ENCODE results near the gene LPCAT1. TPM values are rescaled to one million over a fixed set of nuclear protein-coding genes. Genes with fewer than 3 reads are reported as not detected.

Gene LPCAT1
- total and polyA plus RNA-seq, 10 of the 15 experiments (the other 5 are each of a cell fraction or from before 2014, with no cell fraction given): 2.3 to 109 (median 72.7) TPM

- Histone ChIP-seq H3K4me1 (ENCODE audit: control insufficient read depth, insufficient read depth, low read length) (no peaks in the 10 kb centered on the region), H3K9ac (ENCODE audit: control insufficient read depth, insufficient read depth, low read length) (no peak overlapping the region), H4K20me1 (ENCODE audit: control insufficient read depth, insufficient read depth) (no peaks in the 10 kb centered on the region), H3K9me3 (replicated peaks; ENCODE audit: control insufficient read depth, insufficient read depth, low read length) (no peaks in the 10 kb centered on the region), H3K36me3 (ENCODE audit: control insufficient read depth in 2 of 2, insufficient read depth in 2 of 2, low read length in 1 of 2) (no peaks in the 10 kb centered on the region), H3K4me3 (no peak overlapping the region), H2AFZ (ENCODE audit: control insufficient read depth, low read depth, low read length) (no peak overlapping the region), H3K27ac (ENCODE audit: control insufficient read depth, insufficient read depth) (no peak overlapping the region), H3K27me3 (replicated peaks in 1 of 2; ENCODE audit: control insufficient read depth in 2 of 2, insufficient read depth in 2 of 2, low read length in 1 of 2) (no peaks in the 10 kb centered on the region; a peak in 1 of 4 replicates), H3K79me2 (ENCODE audit: control insufficient read depth, insufficient read depth, low read length) (no peaks in the 10 kb centered on the region), H3K4me2 (ENCODE audit: control insufficient read depth, insufficient read depth) (no peak overlapping the region)
- no peak for FAIRE-seq
- 47% methylated on average over 17 of the region's 17 CpGs for WGBS (ENCODE audit: insufficient coverage, insufficient replicate concordance, low lambda C conversion rate, missing lambda C conversion rate)
- ChIA-PET SMC1A (ENCODE audit: uncharacterized antibody, unreplicated experiment) (no interaction called here), CTCF (interaction anchor here (0.7 to 1.1 kb wide), 3 partner anchors 96 to 326 kb away, joined by 3 to 4 read pairs (median 3); no protein-coding TSS in a partner anchor), POLR2A (no interaction called here), RAD21 (ENCODE audit: unreplicated experiment) (no interaction called here)
- in situ Hi-C loops (cut with MboI) (no loop called here), intact Hi-C loops (cut with micrococcal nuclease; ENCODE audit: unreplicated experiment) (no loop called here)
- no peak for DNase-seq (ENCODE audit: low read depth, low spot score)
- no TSS peak for BruUV-seq (replicated peaks)
- ATAC-seq: no peak
- TF ChIP-seq SUPT20H (IDR thresholded peaks at IDR 0.05; ENCODE audit: borderline replicate concordance, control insufficient read depth, low read depth, low read length) (no peak), MEF2A (IDR thresholded peaks at IDR 0.05; ENCODE audit: insufficient read depth, low read depth, low read length) (no peak), IKZF2 (IDR thresholded peaks at IDR 0.05) (no peak), WRNIP1 (IDR thresholded peaks at IDR 0.05; ENCODE audit: borderline replicate concordance, low read depth, low read length) (no peak), ZNF217 (IDR thresholded peaks at IDR 0.05) (no peak), MYB (IDR thresholded peaks at IDR 0.05; ENCODE audit: borderline replicate concordance, low read depth, low read length) (no peak), NFYA (IDR thresholded peaks at IDR 0.05; ENCODE audit: borderline replicate concordance, low read depth, low read length) (no peak), SMAD1 (IDR thresholded peaks at IDR 0.05; ENCODE audit: low read depth, partially characterized antibody) (no peak), IKZF1 (conservative IDR thresholded peaks at IDR 0.05) (no peak), NR2C2 (IDR thresholded peaks at IDR 0.05; ENCODE audit: borderline replicate concordance, control insufficient read depth, insufficient read length, low read depth) (no peak), NFXL1 (IDR thresholded peaks at IDR 0.05; ENCODE audit: borderline replicate concordance) (no peak), BHLHE40 (IDR thresholded peaks at IDR 0.05; ENCODE audit: borderline replicate concordance in 1 of 2, low read depth in 2 of 2, low read length in 1 of 2) (no peak), MEF2B (IDR thresholded peaks at IDR 0.05; ENCODE audit: partially characterized antibody, poor library complexity, severe bottlenecking) (no peak), NR2F1 (conservative IDR thresholded peaks at IDR 0.05) (no peak), ZBTB11 (CRISPR knock-in tag; IDR thresholded peaks at IDR 0.05) (no peak), RFX5 (IDR thresholded peaks at IDR 0.05; ENCODE audit: low read depth, low read length) (no peak)
Measured at GRCh38 chr5:1550287-1551076, 26.7 kb upstream of the LPCAT1 start.
